A549 (cell line): Measurements from ENCODE around the gene TSPAN3. TPM values are rescaled to one million over a fixed set of nuclear protein-coding genes. Genes with fewer than 3 reads are reported as not detected.

Source experiments
- ATAC-seq, 2 experiments: fragments of 200-7000 bp in 1 of 2; fragments of >200 bp in 1 of 2; cut with Nextera tagmentation in 1 of 2; cut with Tn5 transposase in 1 of 2; 3 replicates each; pipeline versions ENCODE4 v1.8.0 to v1.9.1; 2018 to 2020; ENCODE audit warnings: mild to moderate bottlenecking in 1 of 2, moderate library complexity in 1 of 2
- CTCF ChIA-PET: fragments of 300-600 bp; sonication (Branson Sonifier 250); formaldehyde crosslinking; extraction: SDS; loops from one replicate; lab custom pipeline; 2021; ENCODE audit warnings: antibody characterized with exemption, inconsistent platforms; lab: Yijun Ruan, JAX
- POLR2A ChIA-PET: fragments of 350-600 bp; formaldehyde crosslinking; extraction: SDS; loops from one replicate; lab custom pipeline; 2021; ENCODE audit warnings: antibody characterized with exemption, inconsistent platforms; lab: Yijun Ruan, JAX
- DNase-seq, 2 experiments: peaks; one replicate each; pipeline versions ENCODE4 v3.0.0 to v3.0.0-alpha.2; 2011 to 2016; ENCODE audit warnings: low read depth in 1 of 2, low spot score in 1 of 2
- FAIRE-seq: peaks from 2 replicates; lab custom pipeline; 2011; peaks lifted over from hg19 to GRCh38; lab: Jason Lieb, UNC
- H3K27ac ChIP-seq, 2 experiments: fragments of >200 bp; sonication (Bioruptor Twin); formaldehyde crosslinking; 3 replicates each; pipeline ENCODE4 v1.5.1; 2016 to 2017
- H3K4me1 ChIP-seq: fragments of >200 bp; sonication (Bioruptor Twin); formaldehyde crosslinking; 3 replicates; pipeline ENCODE4 v1.6.1; 2016
- H3K4me2 ChIP-seq: fragments of >200 bp; sonication (Bioruptor Twin); formaldehyde crosslinking; 3 replicates; pipeline ENCODE4 v1.6.1; 2016
- H3K4me3 ChIP-seq: fragments of >200 bp; sonication (Bioruptor Twin); formaldehyde crosslinking; 3 replicates; pipeline ENCODE4 v1.5.1; 2016
- H3K9me3 ChIP-seq: fragments of >200 bp; sonication (Bioruptor Twin); formaldehyde crosslinking; 3 replicates; pipeline ENCODE4 v1.6.1; 2016
- CBX2 ChIP-seq: fragments of 200-600 bp; sonication (generic); IDR thresholded peaks from 2 replicates; pipeline ENCODE4 v1.6.1; 2016; ENCODE audit warnings: low read depth, mild to moderate bottlenecking, borderline replicate concordance
- CBX8 ChIP-seq: fragments of 200-600 bp; sonication (generic); IDR thresholded peaks from 2 replicates; pipeline ENCODE4 v1.6.1; 2016
- CEBPB ChIP-seq, 2 experiments: fragments of >200 bp in 1 of 2; sonication (Bioruptor Twin) in 1 of 2; formaldehyde crosslinking in 1 of 2; IDR thresholded peaks; 2 replicates each; pipeline ENCODE4 v1.6.1; 2012 to 2016
- E2F6 ChIP-seq: IDR thresholded peaks from 2 replicates; pipeline ENCODE4 v1.6.1; 2012; ENCODE audit warnings: low read depth, borderline replicate concordance
- ESRRA ChIP-seq: fragments of 150-350 bp; IDR thresholded peaks from 2 replicates; pipeline ENCODE4 v1.6.1; 2014; ENCODE audit warnings: mild to moderate bottlenecking, low read length, borderline replicate concordance
- FOSL2 ChIP-seq, 2 experiments: fragments of 450-650 bp in 1 of 2; fragments of >200 bp in 1 of 2; sonication (Bioruptor Twin) in 1 of 2; formaldehyde crosslinking; IDR thresholded peaks; 2 replicates each; pipeline versions ENCODE4 v1.5.0 to v1.6.1; 2016 to 2020; ENCODE audit warnings: mild to moderate bottlenecking in 1 of 2, moderate library complexity in 1 of 2
- FOXS1 ChIP-seq: fragments of 250-450 bp; sonication (Bioruptor Pico); IDR thresholded peaks from 2 replicates; pipeline ENCODE4 v1.5.0; 2020; ENCODE audit warnings: mild to moderate bottlenecking, moderate library complexity
- GATA3 ChIP-seq: IDR thresholded peaks from 2 replicates; pipeline ENCODE4 v1.6.1; 2012; ENCODE audit warnings: borderline replicate concordance
- HEYL ChIP-seq: fragments of 250-450 bp; sonication (Bioruptor Pico); IDR thresholded peaks from 2 replicates; pipeline ENCODE4 v1.8.0; 2021; ENCODE audit warnings: mild to moderate bottlenecking, moderate library complexity
- HOXA7 ChIP-seq: fragments of 250-450 bp; sonication (Bioruptor Pico); IDR thresholded peaks from 2 replicates; pipeline ENCODE4 v1.5.0; 2020; ENCODE audit warnings: mild to moderate bottlenecking, moderate library complexity
- HOXB13 ChIP-seq: fragments of 250-450 bp; sonication (Bioruptor Pico); IDR thresholded peaks from 2 replicates; pipeline ENCODE4 v1.5.0; 2020; ENCODE audit warnings: low read depth, mild to moderate bottlenecking, moderate library complexity
- KDM1A ChIP-seq: fragments of 200-600 bp; sonication (generic); IDR thresholded peaks from 2 replicates; pipeline ENCODE4 v1.6.1; 2016; ENCODE audit warnings: low read depth, mild to moderate bottlenecking
- NFE2L2 ChIP-seq: fragments of 150-350 bp; conservative IDR thresholded peaks from 2 replicates; pipeline ENCODE4 v1.6.1; 2014; ENCODE audit warnings: low read length
- NPAS2 ChIP-seq: fragments of 250-450 bp; sonication (Bioruptor Pico); IDR thresholded peaks from 2 replicates; pipeline ENCODE4 v1.8.0; 2022; ENCODE audit warnings: mild to moderate bottlenecking, moderate library complexity, borderline replicate concordance
- NR3C1 ChIP-seq: fragments of >200 bp; sonication (Bioruptor Twin); formaldehyde crosslinking; IDR thresholded peaks from 3 replicates; pipeline ENCODE4 v1.6.1; 2017
- PBX3 ChIP-seq: IDR thresholded peaks from 2 replicates; pipeline ENCODE4 v1.6.1; 2012
- PHF8 ChIP-seq: fragments of 200-600 bp; sonication (generic); IDR thresholded peaks from 2 replicates; pipeline ENCODE4 v1.6.1; 2016; ENCODE audit warnings: low read depth, mild to moderate bottlenecking, antibody characterized with exemption, moderate library complexity, borderline replicate concordance
- RCOR1 ChIP-seq: fragments of 150-350 bp; IDR thresholded peaks from 2 replicates; pipeline ENCODE4 v1.6.1; 2014; ENCODE audit warnings: antibody characterized with exemption, low read length, low read depth
- RFX5 ChIP-seq: fragments of 450-650 bp; IDR thresholded peaks from 2 replicates; pipeline ENCODE4 v1.7.1; 2014; ENCODE audit warnings: antibody characterized with exemption, mild to moderate bottlenecking, moderate library complexity
- RNF2 ChIP-seq: fragments of 200-600 bp; sonication (generic); IDR thresholded peaks from 2 replicates; pipeline ENCODE4 v1.6.1; 2016; ENCODE audit warnings: low read depth, mild to moderate bottlenecking, antibody characterized with exemption, moderate library complexity, borderline replicate concordance
- SMC3 ChIP-seq: fragments of >200 bp; sonication (Bioruptor Twin); formaldehyde crosslinking; IDR thresholded peaks from 3 replicates; pipeline ENCODE4 v1.6.1; 2018; ENCODE audit warnings: inconsistent platforms
- SREBF2 ChIP-seq: fragments of 450-650 bp; IDR thresholded peaks from 2 replicates; pipeline ENCODE4 v1.6.1; 2014; ENCODE audit warnings: mild to moderate bottlenecking, moderate library complexity
- TP53 ChIP-seq: fragments of 250-450 bp; sonication (Bioruptor Pico); IDR thresholded peaks from 2 replicates; pipeline ENCODE4 v1.5.0; 2021; ENCODE audit warnings: mild to moderate bottlenecking, moderate library complexity
- ZNF302 ChIP-seq: fragments of 250-450 bp; sonication (Bioruptor Pico); IDR thresholded peaks from 2 replicates; pipeline ENCODE4 v1.9.0; 2021; ENCODE audit warnings: inconsistent platforms, mild to moderate bottlenecking, moderate library complexity
- WGBS: methylation state at CpG from one replicate; pipeline ENCODE4 v1.1.6; 2017; ENCODE audit errors: missing lambda C conversion rate; 5-methylcytosine and 5-hydroxymethylcytosine counted together
- polyA plus RNA-seq, 4 experiments: library from polyadenylated mRNA; depleted of rRNA in 3 of 4; stranded (reverse); fragments of >200 nt; fragmentation: RNase III in 1 of 4; extraction: RNeasy Plus Mini Kit Qiagen cat#74134 plus additional on column Dnase treatment in 1 of 4; gene quantifications; 2 replicates in 3 of 4; 3 replicates in 1 of 4; pipeline ENCODE4 v1.2.3, GENCODE V29; 2011 to 2017
- TF ChIP-seq, protein P1 (sequence below): IDR thresholded peaks from 2 replicates; pipeline ENCODE4 v1.6.1; 2012
- TF ChIP-seq, protein P2 (sequence below): fragments of 150-350 bp; IDR thresholded peaks from 2 replicates; pipeline ENCODE4 v1.6.1; 2014; ENCODE audit warnings: low read depth, mild to moderate bottlenecking, low read length

Gene TSPAN3
- polyA plus RNA-seq, 2 of the 4 experiments (the other 2 are of a cell fraction) = 362 to 636 TPM

DNA sequence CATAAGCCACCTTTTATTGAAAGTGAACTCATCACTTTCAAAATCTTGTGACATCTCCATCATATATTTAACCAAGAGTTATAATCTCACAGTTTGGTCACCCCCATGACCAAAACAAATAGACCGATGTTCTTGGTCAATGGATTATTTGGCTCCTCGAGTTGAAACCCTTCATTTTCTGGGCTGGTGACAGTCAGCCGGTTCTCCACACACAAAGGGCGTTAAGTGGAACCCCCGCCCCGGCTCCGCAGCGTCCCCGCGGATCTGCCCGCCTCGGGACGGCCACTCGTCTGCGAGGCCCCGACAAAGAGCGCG, 772 bp downstream of the TSPAN3 start:
- WGBS = under 1% methylated on average over 5 of the region's 18 CpGs
- ATAC-seq (no peak; a peak in 1 of 6 replicates), FAIRE-seq (no peak), DNase-seq (no peak)
- Histone ChIP-seq H3K4me2 (peak overlapping the region; percentile 91), H3K4me3 (peak overlapping the region; percentile 64), H3K9me3 (no peaks in the 10 kb centered on the region), H3K4me1 (peaks cover 47% of the 10 kb centered on the region), H3K27ac (peak overlapping the region; percentile 81 to 92)
- no peak for TF ChIP-seq SMC3
- TF ChIP-seq NFE2L2 = no peak
- no peak for TF ChIP-seq TP53
- TF ChIP-seq GATA3 = 0 out of 2 replicates have a peak, but pooled peaks have one; percentile 5
- TF ChIP-seq, protein P1, sequence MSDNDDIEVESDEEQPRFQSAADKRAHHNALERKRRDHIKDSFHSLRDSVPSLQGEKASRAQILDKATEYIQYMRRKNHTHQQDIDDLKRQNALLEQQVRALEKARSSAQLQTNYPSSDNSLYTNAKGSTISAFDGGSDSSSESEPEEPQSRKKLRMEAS = no peak
- TF ChIP-seq SREBF2 = no peak
- TF ChIP-seq, protein P2, sequence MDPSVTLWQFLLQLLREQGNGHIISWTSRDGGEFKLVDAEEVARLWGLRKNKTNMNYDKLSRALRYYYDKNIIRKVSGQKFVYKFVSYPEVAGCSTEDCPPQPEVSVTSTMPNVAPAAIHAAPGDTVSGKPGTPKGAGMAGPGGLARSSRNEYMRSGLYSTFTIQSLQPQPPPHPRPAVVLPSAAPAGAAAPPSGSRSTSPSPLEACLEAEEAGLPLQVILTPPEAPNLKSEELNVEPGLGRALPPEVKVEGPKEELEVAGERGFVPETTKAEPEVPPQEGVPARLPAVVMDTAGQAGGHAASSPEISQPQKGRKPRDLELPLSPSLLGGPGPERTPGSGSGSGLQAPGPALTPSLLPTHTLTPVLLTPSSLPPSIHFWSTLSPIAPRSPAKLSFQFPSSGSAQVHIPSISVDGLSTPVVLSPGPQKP = no peak
- no peak for TF ChIP-seq RFX5
- no peak for TF ChIP-seq NPAS2 (CRISPR knock-in tag)
- CTCF ChIA-PET = interaction anchor here (0.8 to 1.3 kb wide), 2 partner anchors 45 to 473 kb away, joined by 3 to 4 read pairs; no protein-coding TSS in a partner anchor
- POLR2A ChIA-PET = no interaction called here

DNA sequence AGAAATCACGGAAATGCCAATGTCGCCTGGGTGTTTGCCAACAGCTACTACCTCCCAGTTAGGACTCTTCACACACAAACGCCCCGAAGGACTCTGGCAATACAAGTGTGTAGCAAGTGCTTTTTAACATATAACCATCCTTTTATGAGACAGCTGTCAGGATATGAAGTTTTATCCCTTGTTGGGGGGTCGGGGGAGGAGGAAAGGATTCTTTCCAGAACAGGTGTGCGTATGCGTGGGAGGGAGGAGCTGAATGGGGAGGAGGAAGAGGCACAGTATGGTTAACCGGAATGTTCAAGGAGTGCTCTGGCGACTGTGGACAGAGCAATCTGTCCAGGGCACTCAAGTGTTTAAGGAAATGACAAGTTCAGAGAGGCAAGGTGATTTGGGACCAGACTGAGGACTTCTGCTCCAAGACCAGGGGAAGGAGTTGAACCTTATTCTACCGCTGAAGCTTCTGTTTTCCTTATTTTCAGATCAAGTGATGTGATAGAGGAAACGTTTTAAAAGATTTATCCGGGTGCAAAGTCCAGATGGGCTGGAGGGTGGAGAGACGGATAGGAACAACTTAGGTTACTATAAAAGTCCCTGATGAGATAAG, 1.3 kb downstream of the TSPAN3 start:
- ChIA-PET CTCF (interaction anchor here (0.8 to 1.3 kb wide), 3 partner anchors 8 to 474 kb away, joined by 3 to 4 read pairs (median 3); no protein-coding TSS in a partner anchor), POLR2A (interaction anchor here (0.6 to 0.9 kb wide), 2 partner anchors 9 to 347 kb away, joined by 3 read pairs; no protein-coding TSS in a partner anchor)
- no peak for ATAC-seq
- no peak for FAIRE-seq
- peak overlapping the region; percentile 91 for H3K4me2 ChIP-seq
- peaks cover 53% of the 10 kb centered on the region for H3K4me1 ChIP-seq
- DNase-seq = peak in 1 of 2 experiments; percentile 50
- peak overlapping the region; percentile 81 to 92 for H3K27ac ChIP-seq
- no peak for TF ChIP-seq ZNF302 (CRISPR knock-in tag)
- 0 out of 2 replicates have a peak, but pooled peaks have one; percentile 6 for TF ChIP-seq GATA3
- no peaks in the 10 kb centered on the region for H3K9me3 ChIP-seq
- H3K4me3 ChIP-seq = peak overlapping the region; percentile 64
- WGBS = 37% methylated on average over 13 of the region's 13 CpGs

- ChIA-PET CTCF (interaction anchor here (1.3 kb wide), 1 partner anchor 475 kb away, joined by 4 read pairs; no protein-coding TSS in a partner anchor), POLR2A (no interaction called here)
- Histone ChIP-seq H3K4me2 (peak overlapping the region; percentile 91; the same call in 2 of the 3 replicates), H3K4me3 (no peak overlapping the region), H3K27ac (no peak overlapping the region; a peak in 1 of 6 replicates), H3K4me1 (peaks cover 62% of the 10 kb centered on the region), H3K9me3 (no peaks in the 10 kb centered on the region)
- no peak for ATAC-seq
- TF ChIP-seq CBX2 (no peak), RCOR1 (no peak), CEBPB (IDR thresholded peaks at IDR 0.05) (no peak), ESRRA (no peak), NR3C1 (no peak), KDM1A (no peak), RNF2 (no peak), PHF8 (no peak), HEYL (no peak), E2F6 (no peak), SREBF2 (no peak), HOXA7 (CRISPR knock-in tag) (no peak), FOSL2 (IDR thresholded peaks at IDR 0.05) (no peak), FOSL2 (CRISPR knock-in tag; IDR thresholded peaks at IDR 0.05) (no peak), CBX8 (no peak), FOXS1 (CRISPR knock-in tag) (no peak), PBX3 (no peak), RFX5 (no peak), HOXB13 (no peak)
- DNase-seq = no peak
- FAIRE-seq = peak; percentile 23
- WGBS = 94% methylated on average over 7 of the region's 7 CpGs
Observed at GRCh38 chr15:77068633-77069032, 2.3 kb downstream of the TSPAN3 start.
